Measurements from ENCODE around the gene THSD4.

The THSD4 gene

DNA sequence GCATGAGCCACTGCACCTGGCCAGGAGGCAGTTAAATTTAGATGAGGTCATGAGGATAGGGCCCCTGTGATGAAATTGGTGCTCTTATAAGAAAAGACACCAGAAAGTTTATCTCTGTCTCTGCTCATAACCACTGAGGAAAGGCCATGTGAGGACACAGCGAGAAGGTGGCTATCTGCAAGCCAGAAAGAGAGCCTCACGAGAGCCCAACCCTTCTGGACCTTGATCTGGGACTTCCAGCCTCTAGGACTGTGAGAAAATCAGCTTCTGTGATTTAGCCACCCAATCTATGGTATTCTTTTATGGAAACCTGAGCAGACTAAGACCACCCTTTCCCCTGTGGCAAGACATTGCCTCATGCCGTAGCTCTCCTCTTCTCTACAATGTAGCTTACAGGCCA, 337.6 kb downstream of the THSD4 start:
- Histone ChIP-seq H3K9ac (ENCODE audit: low read length) (no peak overlapping the region), H3K4me1 (ENCODE audit: low read length) (peaks cover 4% of the 10 kb centered on the region), H3K27me3 (ENCODE audit: low read depth, low read length) (peaks cover under 1% of the 10 kb centered on the region; the same call in 1 of the 2 replicates), H3K9me3 (ENCODE audit: insufficient read depth, low read length) (no peaks in the 10 kb centered on the region), H3K4me3 (ENCODE audit: low read length) (no peak overlapping the region), H4K20me1 (ENCODE audit: insufficient read depth, low read length) (no peaks in the 10 kb centered on the region), H3K27ac (ENCODE audit: low read length) (no peak overlapping the region), H3K36me3 (replicated peaks; ENCODE audit: low read depth, low read length) (no peaks in the 10 kb centered on the region), H2AFZ (ENCODE audit: low read depth, low read length) (no peak overlapping the region), H3K79me2 (ENCODE audit: low read length) (no peaks in the 10 kb centered on the region), H3K4me2 (ENCODE audit: low read length) (no peak overlapping the region)
- TF ChIP-seq, protein P1, sequence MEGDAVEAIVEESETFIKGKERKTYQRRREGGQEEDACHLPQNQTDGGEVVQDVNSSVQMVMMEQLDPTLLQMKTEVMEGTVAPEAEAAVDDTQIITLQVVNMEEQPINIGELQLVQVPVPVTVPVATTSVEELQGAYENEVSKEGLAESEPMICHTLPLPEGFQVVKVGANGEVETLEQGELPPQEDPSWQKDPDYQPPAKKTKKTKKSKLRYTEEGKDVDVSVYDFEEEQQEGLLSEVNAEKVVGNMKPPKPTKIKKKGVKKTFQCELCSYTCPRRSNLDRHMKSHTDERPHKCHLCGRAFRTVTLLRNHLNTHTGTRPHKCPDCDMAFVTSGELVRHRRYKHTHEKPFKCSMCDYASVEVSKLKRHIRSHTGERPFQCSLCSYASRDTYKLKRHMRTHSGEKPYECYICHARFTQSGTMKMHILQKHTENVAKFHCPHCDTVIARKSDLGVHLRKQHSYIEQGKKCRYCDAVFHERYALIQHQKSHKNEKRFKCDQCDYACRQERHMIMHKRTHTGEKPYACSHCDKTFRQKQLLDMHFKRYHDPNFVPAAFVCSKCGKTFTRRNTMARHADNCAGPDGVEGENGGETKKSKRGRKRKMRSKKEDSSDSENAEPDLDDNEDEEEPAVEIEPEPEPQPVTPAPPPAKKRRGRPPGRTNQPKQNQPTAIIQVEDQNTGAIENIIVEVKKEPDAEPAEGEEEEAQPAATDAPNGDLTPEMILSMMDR (IDR thresholded peaks at IDR 0.05; ENCODE audit: low read depth, low read length): no peak
- TF ChIP-seq EZH2phosphoT487 (IDR thresholded peaks at IDR 0.05; ENCODE audit: low read depth): no peak

DNA sequence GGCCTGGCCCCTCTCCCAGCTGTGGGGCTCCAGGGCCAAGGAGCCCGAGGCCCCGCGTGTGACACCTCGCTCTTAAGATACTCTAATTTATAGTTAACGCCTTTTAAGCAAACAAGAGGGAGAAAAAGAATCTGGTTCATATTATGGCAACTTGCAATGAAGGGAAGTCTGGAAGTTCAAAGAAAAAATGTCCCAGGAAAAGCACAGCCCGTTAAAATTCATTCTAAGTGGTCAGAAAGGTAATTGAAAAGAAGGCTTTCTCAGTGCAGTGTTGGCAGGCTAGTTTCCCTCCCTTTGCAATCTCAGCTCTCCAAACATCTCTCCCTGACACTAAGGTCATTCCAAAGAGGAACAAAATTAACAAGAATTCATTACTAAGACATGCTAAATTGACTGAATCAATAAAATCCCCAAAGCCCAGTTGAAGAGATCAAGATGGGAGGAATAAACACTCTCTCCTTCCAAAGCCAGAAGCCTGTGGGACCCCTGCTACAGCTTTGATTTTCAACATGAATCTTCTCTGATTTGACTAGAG, 339.3 kb downstream of the THSD4 start:
- Histone ChIP-seq H3K9me3 (ENCODE audit: insufficient read depth, low read length) (no peaks in the 10 kb centered on the region), H3K27ac (ENCODE audit: low read length) (no peak overlapping the region), H3K4me2 (ENCODE audit: low read length) (no peak overlapping the region), H2AFZ (ENCODE audit: low read depth, low read length) (no peak overlapping the region), H3K27me3 (ENCODE audit: low read depth, low read length) (no peaks in the 10 kb centered on the region), H3K4me3 (ENCODE audit: low read length) (no peak overlapping the region), H4K20me1 (ENCODE audit: insufficient read depth, low read length) (no peaks in the 10 kb centered on the region), H3K79me2 (ENCODE audit: low read length) (no peaks in the 10 kb centered on the region), H3K36me3 (replicated peaks; ENCODE audit: low read depth, low read length) (no peaks in the 10 kb centered on the region), H3K4me1 (ENCODE audit: low read length) (no peaks in the 10 kb centered on the region), H3K9ac (ENCODE audit: low read length) (no peak overlapping the region)
- TF ChIP-seq, protein P1 (IDR thresholded peaks at IDR 0.05; ENCODE audit: low read depth, low read length): no peak
- no peak for TF ChIP-seq EZH2phosphoT487 (IDR thresholded peaks at IDR 0.05; ENCODE audit: low read depth)

DNA sequence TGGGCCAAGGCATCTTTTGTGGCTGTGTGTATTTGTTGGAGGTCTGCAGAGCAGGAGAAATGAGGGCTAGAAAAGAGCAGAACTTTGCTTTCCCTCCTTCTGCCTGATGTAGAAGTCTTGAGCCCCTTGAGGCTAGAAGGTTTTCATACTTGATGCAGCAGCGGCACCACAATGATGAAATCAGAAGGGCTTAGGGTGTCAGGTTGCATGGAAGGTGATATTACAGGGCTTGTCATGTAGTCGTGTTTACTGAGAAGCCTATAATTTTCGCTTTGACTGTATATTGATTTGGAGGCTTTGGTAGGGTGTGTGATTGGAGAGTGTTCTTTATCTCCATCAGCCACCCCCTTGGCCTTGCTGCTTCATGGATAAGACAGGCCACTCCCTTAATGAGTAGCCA, 339.8 kb downstream of the THSD4 start:
- H3K27ac ChIP-seq (ENCODE audit: low read length): no peak overlapping the region
- no peaks in the 10 kb centered on the region for H3K9me3 ChIP-seq (ENCODE audit: insufficient read depth, low read length)
- no peaks in the 10 kb centered on the region for H3K27me3 ChIP-seq (ENCODE audit: low read depth, low read length)
- H2AFZ ChIP-seq (ENCODE audit: low read depth, low read length): no peak overlapping the region
- no peak overlapping the region for H3K9ac ChIP-seq (ENCODE audit: low read length)
- no peak overlapping the region for H3K4me3 ChIP-seq (ENCODE audit: low read length)
- no peaks in the 10 kb centered on the region for H4K20me1 ChIP-seq (ENCODE audit: insufficient read depth, low read length)
- H3K4me1 ChIP-seq (ENCODE audit: low read length): no peaks in the 10 kb centered on the region
- no peak overlapping the region for H3K4me2 ChIP-seq (ENCODE audit: low read length)
- H3K79me2 ChIP-seq (ENCODE audit: low read length): no peaks in the 10 kb centered on the region
- TF ChIP-seq, protein P1 (IDR thresholded peaks at IDR 0.05; ENCODE audit: low read depth, low read length): no peak
- TF ChIP-seq EZH2phosphoT487 (IDR thresholded peaks at IDR 0.05; ENCODE audit: low read depth): no peak
- no peaks in the 10 kb centered on the region for H3K36me3 ChIP-seq (replicated peaks; ENCODE audit: low read depth, low read length)

DNA sequence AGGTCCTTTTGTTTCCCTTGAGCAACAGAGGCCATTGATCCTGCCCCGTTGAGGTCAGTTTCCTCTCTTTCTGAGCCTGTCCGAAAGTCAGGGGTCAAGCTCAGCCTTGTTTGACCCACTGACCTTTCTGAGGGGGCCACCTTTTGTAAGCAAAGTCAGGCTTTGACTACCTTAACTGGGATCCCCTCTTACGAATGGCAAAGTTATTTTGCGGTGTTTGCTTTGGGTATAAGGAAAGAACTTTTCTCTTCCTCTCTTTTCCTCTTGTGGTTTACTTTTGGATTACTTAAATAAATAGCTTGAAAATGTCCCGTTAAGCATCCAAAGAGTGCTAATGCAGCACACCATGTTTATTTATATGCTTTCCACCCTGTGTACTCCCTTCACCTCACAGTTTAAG, 340.6 kb downstream of the THSD4 start:
- TF ChIP-seq, protein P1 (IDR thresholded peaks at IDR 0.05; ENCODE audit: low read depth, low read length): no peak
- TF ChIP-seq EZH2phosphoT487 (IDR thresholded peaks at IDR 0.05; ENCODE audit: low read depth): no peak
- no peaks in the 10 kb centered on the region for H4K20me1 ChIP-seq (ENCODE audit: insufficient read depth, low read length)
- H3K4me2 ChIP-seq (ENCODE audit: low read length): no peak overlapping the region
- no peaks in the 10 kb centered on the region for H3K36me3 ChIP-seq (replicated peaks; ENCODE audit: low read depth, low read length)
- H3K27ac ChIP-seq (ENCODE audit: low read length): no peak overlapping the region
- no peak overlapping the region for H2AFZ ChIP-seq (ENCODE audit: low read depth, low read length)
- H3K9me3 ChIP-seq (ENCODE audit: insufficient read depth, low read length): no peaks in the 10 kb centered on the region
- H3K4me3 ChIP-seq (ENCODE audit: low read length): no peak overlapping the region
- H3K27me3 ChIP-seq (ENCODE audit: low read depth, low read length): no peaks in the 10 kb centered on the region
- H3K79me2 ChIP-seq (ENCODE audit: low read length): no peaks in the 10 kb centered on the region
- no peak overlapping the region for H3K9ac ChIP-seq (ENCODE audit: low read length)
- H3K4me1 ChIP-seq (ENCODE audit: low read length): no peaks in the 10 kb centered on the region

Measured in OCI-LY3 (cell line).